Activated T-helper 1 cell treated with Interleukin-2 at 50 U/mL for 16 hours (primary cell): Measurements from ENCODE around the gene LHCGR.

Experiments
- DNase-seq: peaks from one replicate; pipeline ENCODE4 v3.0.0-alpha.2; 2020; ENCODE audit warnings: low read depth

The LHCGR gene

GRCh38 chr2:48755473-48755872 is at the start of gene LHCGR:
TSS of gene LHCGR (minus strand) at chr2:48755724. CDS start at chr2:48755671, 53 bp downstream.
- DNase-seq, result no peak

- DNase-seq, result no peak
Observed at GRCh38 chr2:48799601-48800000, 44.1 kb upstream of the LHCGR start.

- DNase-seq, result no peak
Observed at GRCh38 chr2:48795065-48795464, 39.5 kb upstream of the LHCGR start.

- DNase-seq, result no peak
Observed at GRCh38 chr2:48793671-48794070, 38.1 kb upstream of the LHCGR start.

- no peak for DNase-seq
Observed at GRCh38 chr2:48792030-48792429, 36.5 kb upstream of the LHCGR start.

- no peak for DNase-seq
Observed at GRCh38 chr2:48790407-48791170, 35.1 kb upstream of the LHCGR start.

- no peak for DNase-seq
Observed at GRCh38 chr2:48787580-48787979, 32.1 kb upstream of the LHCGR start.

- no peak for DNase-seq
Observed at GRCh38 chr2:48781366-48781765, 25.8 kb upstream of the LHCGR start.

- no peak for DNase-seq
Observed at GRCh38 chr2:48779019-48779716, 23.6 kb upstream of the LHCGR start.

- DNase-seq, result no peak
Observed at GRCh38 chr2:48774251-48774650, 18.7 kb upstream of the LHCGR start.

GRCh38 chr2:48771241-48772014 is 15.9 kb upstream of the LHCGR start:
- DNase-seq, result no peak

GRCh38 chr2:48770181-48770580 is 14.7 kb upstream of the LHCGR start:
- no peak for DNase-seq

GRCh38 chr2:48768669-48769068 is 13.1 kb upstream of the LHCGR start:
- no peak for DNase-seq

- DNase-seq, result no peak
Observed at GRCh38 chr2:48767330-48767729, 11.8 kb upstream of the LHCGR start.

- no peak for DNase-seq
Observed at GRCh38 chr2:48760826-48761225, 5.3 kb upstream of the LHCGR start.

- no peak for DNase-seq
Observed at GRCh38 chr2:48759682-48760081, 4.2 kb upstream of the LHCGR start.

- DNase-seq, result no peak
Observed at GRCh38 chr2:48756289-48756688, 765 bp upstream of the LHCGR start.

- no peak for DNase-seq
Observed at GRCh38 chr2:48754874-48755273, 650 bp downstream of the LHCGR start.

- DNase-seq, result no peak
Observed at GRCh38 chr2:48753228-48753627, 2.3 kb downstream of the LHCGR start.

GRCh38 chr2:48750128-48750739 is 5.3 kb downstream of the LHCGR start:
- no peak for DNase-seq

- DNase-seq, result no peak
Observed at GRCh38 chr2:48749291-48750127, 6.0 kb downstream of the LHCGR start.
